Kidney (tissue), 14 donors: Measurements from ENCODE around the gene PEX14. TPM values are rescaled to one million over a fixed set of nuclear protein-coding genes. Genes with fewer than 3 reads are reported as not detected.

Source experiments
- DNase-seq, 5 donors: peaks; one replicate each; pipeline ENCODE4 v3.0.0-alpha.2; 2013 to 2020
- FAIRE-seq: peaks from 2 replicates; lab custom pipeline; 2012; peaks lifted over from hg19 to GRCh38; lab: Jason Lieb, UNC
- H3K27ac ChIP-seq, 2 donors: one replicate each; pipeline ENCODE4 v1.7.0; 2013; ENCODE audit warnings: low read depth in 2 of 2, low read length in 2 of 2, inconsistent platforms in 1 of 2
- H3K27me3 ChIP-seq: one replicate; pipeline ENCODE4 v1.7.1; 2013; ENCODE audit warnings: low read length, inconsistent platforms; ENCODE audit not compliant: control insufficient read depth, insufficient read depth
- H3K36me3 ChIP-seq, 3 donors: one replicate each; pipeline versions ENCODE4 v1.7.0 to v1.7.1; 2013; ENCODE audit warnings: low read length in 3 of 3, control low read depth in 1 of 3, inconsistent platforms in 1 of 3; ENCODE audit not compliant: insufficient read depth in 3 of 3, control insufficient read depth in 2 of 3
- H3K4me1 ChIP-seq, 3 donors: one replicate each; pipeline versions ENCODE4 v1.7.0 to v1.7.1; 2013; ENCODE audit warnings: low read length in 3 of 3, inconsistent platforms in 1 of 3, low read depth in 1 of 3; ENCODE audit not compliant: control insufficient read depth in 2 of 3, insufficient read depth in 2 of 3
- H3K4me3 ChIP-seq, 3 donors: one replicate each; pipeline versions ENCODE4 v1.7.0 to v1.8.1; 2013; ENCODE audit warnings: low read length in 3 of 3, control low read depth in 1 of 3, inconsistent platforms in 1 of 3
- H3K9ac ChIP-seq, 3 donors: one replicate each; pipeline versions ENCODE4 v1.7.0 to v1.7.1; 2013; ENCODE audit warnings: low read length in 3 of 3, control low read depth in 1 of 3, inconsistent platforms in 1 of 3
- H3K9me3 ChIP-seq, 3 donors: one replicate each; pipeline versions ENCODE4 v1.7.0 to v1.7.1; 2013; ENCODE audit warnings: low read length in 3 of 3, control low read depth in 1 of 3, inconsistent platforms in 1 of 3; ENCODE audit not compliant: control insufficient read depth in 2 of 3, insufficient read depth in 1 of 3
- intact Hi-C: fragments of 100-400 bp; cut with DNase I; formaldehyde crosslinking; loops from one replicate; pipeline ENCODE4 v1.11.1; 2022
- polyA plus RNA-seq: library from polyadenylated mRNA; stranded (reverse); fragments of 350-450 nt; fragmentation: Illumina TruSeq; extraction: RNeasy Lipid Tissue Mini Kit (QIAGEN cat#74804); gene quantifications from one replicate; pipeline ENCODE4 v1.2.3, GENCODE V29; 2014; ENCODE audit warnings: low read depth, low replicate concordance; ENCODE audit not compliant: insufficient read depth
- total RNA-seq: library from RNA; stranded (reverse); fragmentation: NEBNext Ultra II Directional; extraction: Animal tissue kit (Norgen Biotek cat#: 25700); gene quantifications from one replicate; pipeline ENCODE4 v1.2.1, GENCODE V29; 2021
- TF ChIP-seq, protein P1 (sequence below): IDR thresholded peaks from 3 replicates; pipeline ENCODE4 v1.5.1; 2012; ENCODE audit warnings: mild to moderate bottlenecking, moderate library complexity, borderline replicate concordance; ENCODE audit not compliant: insufficient read depth; ENCODE audit errors: extremely low read depth
- donor health status: control.
- donor health status: control.
- donor health status: control.
- donor health status: control.
- donor health status: control.
- donor health status: DM: yes; HTN: yes; CAD: no.
- donor health status: Normal renal cell carcinoma (clear cell type).

The PEX14 gene
- total and polyA plus RNA-seq, 2 donors from 2014 or later = 22.8 to 25.8 TPM

DNA sequence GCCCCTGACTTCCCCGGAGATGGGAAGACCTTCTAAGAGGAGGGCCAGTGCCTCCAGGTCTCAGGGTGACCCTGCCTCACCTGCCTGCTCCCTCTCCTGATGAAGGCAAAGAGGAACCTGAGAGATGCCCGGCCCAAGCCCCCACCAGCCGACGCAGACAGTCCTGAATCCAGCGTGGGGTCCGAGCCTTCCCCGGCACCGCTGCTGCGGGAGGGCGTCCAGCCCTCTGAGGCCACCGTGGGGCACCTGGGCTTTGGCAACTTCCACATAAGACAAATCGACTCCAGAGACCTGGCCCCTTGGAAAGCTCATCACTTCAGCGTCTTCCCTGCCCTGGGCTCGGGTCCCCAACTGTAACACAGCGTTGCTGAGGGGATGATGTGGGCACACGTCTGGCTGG is 199.5 kb downstream of the PEX14 start:
- no peak for DNase-seq
- Histone ChIP-seq H3K9ac (peak overlapping the region in 1 of 3 donors; percentile 69), H3K9me3 (no peaks in the 10 kb centered on the region), H3K36me3 (no peaks in the 10 kb centered on the region), H3K4me1 (peaks cover 0 to 65% (median 54%) of the 10 kb centered on the region in 3 donors), H3K27ac (peak overlapping the region; percentile 89 to 96), H3K27me3 (no peaks in the 10 kb centered on the region), H3K4me3 (no peak overlapping the region)
- intact Hi-C loops = no loop called here
- TF ChIP-seq, protein P1, sequence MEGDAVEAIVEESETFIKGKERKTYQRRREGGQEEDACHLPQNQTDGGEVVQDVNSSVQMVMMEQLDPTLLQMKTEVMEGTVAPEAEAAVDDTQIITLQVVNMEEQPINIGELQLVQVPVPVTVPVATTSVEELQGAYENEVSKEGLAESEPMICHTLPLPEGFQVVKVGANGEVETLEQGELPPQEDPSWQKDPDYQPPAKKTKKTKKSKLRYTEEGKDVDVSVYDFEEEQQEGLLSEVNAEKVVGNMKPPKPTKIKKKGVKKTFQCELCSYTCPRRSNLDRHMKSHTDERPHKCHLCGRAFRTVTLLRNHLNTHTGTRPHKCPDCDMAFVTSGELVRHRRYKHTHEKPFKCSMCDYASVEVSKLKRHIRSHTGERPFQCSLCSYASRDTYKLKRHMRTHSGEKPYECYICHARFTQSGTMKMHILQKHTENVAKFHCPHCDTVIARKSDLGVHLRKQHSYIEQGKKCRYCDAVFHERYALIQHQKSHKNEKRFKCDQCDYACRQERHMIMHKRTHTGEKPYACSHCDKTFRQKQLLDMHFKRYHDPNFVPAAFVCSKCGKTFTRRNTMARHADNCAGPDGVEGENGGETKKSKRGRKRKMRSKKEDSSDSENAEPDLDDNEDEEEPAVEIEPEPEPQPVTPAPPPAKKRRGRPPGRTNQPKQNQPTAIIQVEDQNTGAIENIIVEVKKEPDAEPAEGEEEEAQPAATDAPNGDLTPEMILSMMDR = no peak
- FAIRE-seq = no peak

- DNase-seq (peak in 3 of 5 donors; percentile 77 to 93 (median 89)), FAIRE-seq (no peak)
- intact Hi-C loops = no loop called here
- Histone ChIP-seq H3K4me1 (peaks cover 0 to 71% (median 53%) of the 10 kb centered on the region in 3 donors), H3K27ac (peak overlapping the region; percentile 89 to 96), H3K27me3 (no peaks in the 10 kb centered on the region), H3K9me3 (no peaks in the 10 kb centered on the region), H3K4me3 (no peak overlapping the region), H3K36me3 (no peaks in the 10 kb centered on the region), H3K9ac (peak overlapping the region in 2 of 3 donors; percentile 15 to 69)
- TF ChIP-seq, protein P1 = no peak
These were observed 200.2 kb downstream of the PEX14 start for GRCh38 chr1:10674700-10675609.

DNA sequence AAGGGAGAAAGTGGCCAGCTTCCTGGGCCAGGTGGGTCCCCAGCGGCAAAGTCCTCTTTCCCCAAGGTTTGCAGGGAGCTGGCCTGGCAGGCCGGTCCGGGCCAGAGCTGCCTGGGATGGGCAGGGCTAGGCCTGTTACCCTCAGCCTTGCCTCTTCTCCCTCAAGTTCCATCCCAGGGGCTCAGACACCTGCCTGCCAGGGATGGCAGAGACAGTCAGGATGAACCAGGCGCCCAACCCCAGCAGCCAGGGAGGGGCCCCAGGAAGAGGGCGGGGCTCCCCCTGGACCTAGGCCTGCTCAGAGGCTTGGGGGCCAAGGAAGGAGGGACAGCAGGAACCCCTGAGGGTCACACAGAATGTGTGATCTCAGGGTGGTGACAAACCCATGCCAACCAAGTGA is 201.1 kb downstream of the PEX14 start:
- Histone ChIP-seq H3K4me1 (peaks cover 0 to 72% (median 53%) of the 10 kb centered on the region in 3 donors), H3K27ac (peak overlapping the region; percentile 89 to 96), H3K27me3 (no peaks in the 10 kb centered on the region), H3K9me3 (no peaks in the 10 kb centered on the region), H3K4me3 (no peak overlapping the region), H3K36me3 (no peaks in the 10 kb centered on the region), H3K9ac (peak overlapping the region in 2 of 3 donors; percentile 52 to 77)
- TF ChIP-seq, protein P1 = no peak
- DNase-seq = no peak
- intact Hi-C loops = no loop called here
- FAIRE-seq = no peak
